ENCODE results near the gene DNTT.

Gene DNTT

DNA sequence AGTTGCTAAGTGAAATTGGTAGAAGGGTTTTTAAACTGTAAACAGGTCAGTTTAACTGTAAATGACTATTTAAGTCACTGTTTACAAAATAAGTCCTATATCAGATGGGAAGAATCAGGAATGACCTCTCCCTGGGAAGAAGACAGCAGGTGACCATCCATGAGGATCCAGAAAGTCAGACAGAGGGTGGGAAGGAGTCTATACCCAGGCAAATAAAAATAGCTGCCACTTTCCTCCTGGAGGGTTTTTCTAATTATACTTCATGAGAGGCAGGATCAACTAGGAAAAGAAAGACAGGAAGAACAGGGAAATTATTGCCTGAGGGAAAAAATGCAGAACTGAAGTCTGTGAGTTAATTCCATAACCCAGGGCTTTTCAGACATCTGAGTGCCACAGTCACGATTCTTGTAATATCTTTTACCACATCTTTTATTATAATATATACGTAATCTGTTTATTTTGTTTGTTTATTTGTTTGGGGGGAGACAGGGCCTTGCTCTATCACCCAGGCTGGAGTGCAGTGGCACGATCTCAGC, 7.0 kb downstream of the DNTT start:
- DNase-seq = no peak

DNA sequence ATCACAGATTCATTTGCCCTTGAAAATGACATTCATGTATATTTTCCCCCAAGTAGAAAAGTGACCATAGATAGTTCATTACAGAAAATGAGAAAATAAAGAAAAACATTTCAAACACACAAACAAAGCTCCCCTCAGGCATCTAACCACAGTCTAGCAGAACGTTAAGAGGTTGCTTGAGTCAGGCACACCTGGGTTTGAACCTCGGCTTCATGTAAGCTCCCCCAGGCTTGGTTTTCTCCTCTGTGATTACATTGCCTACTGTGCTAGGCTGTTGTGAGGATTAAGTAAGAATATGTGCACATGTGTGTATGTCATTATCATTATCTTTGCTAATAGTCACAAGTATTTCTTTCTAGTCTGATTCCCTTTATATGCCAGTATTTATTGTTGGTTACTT, 9.1 kb downstream of the DNTT start:
- DNase-seq = no peak

DNA sequence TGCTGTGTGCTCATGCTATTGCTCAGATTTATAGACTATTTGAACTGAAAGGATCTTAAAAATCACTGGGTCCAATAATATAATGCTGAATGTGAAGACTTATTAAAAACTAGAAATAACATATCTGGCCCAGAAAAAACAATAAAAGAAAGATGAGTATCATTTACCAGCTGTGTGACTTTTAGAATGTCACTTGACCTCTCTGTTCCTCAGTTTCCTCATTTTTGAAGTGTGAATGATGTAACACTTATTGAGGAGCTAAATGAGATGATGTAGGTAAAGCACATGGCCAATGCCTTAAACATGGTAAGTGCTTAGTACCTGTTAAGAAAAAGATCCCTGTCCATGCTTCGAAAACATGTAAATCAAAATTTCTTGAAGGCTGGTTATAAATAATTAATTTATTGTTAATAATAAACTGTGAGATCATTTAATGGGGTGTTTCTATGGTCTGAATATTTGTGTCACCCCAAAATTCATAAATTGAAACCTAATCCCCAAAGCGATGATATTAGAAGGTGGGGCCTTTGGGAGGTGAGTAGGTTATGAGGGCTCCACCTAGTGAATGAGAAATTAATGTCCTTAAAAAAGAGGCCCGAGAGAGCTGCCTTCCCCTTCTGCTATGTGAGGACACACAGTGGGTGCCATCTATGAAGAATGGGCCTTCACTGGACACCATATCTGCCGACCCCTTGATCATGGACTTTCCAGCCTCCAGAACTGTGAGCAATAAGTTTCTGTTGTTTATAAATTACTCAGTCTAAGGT, 13.0 kb downstream of the DNTT start:
- no peak for DNase-seq

DNA sequence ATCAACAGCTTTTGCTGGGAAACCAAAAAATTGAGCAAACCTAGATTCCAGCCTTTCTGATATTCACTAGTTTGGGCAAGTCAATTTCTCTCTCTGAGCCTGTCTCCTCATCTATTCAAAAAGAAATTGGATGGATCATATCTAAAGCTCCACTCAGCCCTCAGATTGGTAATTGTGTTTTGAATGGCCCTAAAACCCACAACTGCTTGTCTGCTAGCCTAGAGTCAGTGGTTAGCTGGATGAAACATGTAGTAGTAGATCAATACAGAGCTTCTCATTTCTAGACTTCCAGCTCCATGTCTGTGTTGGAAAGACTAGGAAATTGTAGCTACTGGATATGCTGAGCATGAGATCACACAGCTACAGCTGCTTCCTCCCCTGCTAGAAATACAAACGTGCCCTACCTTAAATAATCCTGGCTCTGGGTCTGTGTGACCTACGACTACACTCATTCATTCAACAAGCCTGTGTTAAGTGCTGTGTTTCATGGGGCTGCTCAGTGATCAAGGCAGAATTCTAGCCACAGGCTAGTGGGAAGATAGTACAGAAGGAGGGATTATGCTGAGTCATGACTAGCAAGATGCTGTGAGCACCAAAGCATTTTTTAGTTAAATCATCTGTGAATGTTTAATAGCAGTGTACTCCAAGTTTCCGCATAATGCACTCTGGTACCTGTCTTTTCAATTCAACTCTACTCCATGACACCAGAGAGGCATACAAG, 15.7 kb downstream of the DNTT start:
- no peak for DNase-seq

DNA sequence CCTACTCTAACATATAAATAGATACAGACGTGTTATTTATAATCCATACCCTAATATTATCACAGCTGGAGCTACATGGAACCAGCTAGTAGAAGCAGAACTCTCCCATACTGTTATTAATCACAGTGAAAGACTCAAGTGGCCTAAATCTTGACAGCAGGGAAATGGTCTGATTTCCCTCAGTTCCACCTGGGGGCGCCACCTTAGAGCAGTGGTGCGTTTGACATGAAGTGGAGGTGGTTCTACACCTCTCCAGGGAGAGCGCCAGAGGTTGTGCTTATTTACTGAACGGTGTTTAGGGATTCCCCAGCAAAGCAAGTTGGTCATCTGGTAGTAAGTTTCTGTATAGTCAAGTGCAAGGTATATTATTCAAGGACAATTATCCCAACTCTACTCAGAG, 17.6 kb downstream of the DNTT start:
- no peak for DNase-seq

DNA sequence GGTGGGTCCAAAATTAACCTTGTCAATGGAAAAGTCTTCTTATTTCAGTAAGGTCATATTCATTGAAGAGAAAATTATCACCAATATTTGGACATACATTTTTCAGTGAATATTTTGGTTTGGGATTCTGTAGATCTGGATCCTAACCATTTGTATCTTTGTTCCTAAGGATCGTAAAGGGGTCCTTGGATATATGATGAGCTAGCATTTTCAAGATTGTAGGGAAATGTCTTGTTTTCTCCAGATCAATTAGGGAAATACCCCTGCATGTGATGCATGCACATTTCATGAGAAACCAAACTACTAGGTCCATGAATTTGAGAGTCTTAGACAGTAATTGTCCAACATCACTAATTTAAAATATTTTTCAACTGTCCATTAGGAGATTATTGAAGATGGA, 18.0 kb downstream of the DNTT start:
- no peak for DNase-seq

DNA sequence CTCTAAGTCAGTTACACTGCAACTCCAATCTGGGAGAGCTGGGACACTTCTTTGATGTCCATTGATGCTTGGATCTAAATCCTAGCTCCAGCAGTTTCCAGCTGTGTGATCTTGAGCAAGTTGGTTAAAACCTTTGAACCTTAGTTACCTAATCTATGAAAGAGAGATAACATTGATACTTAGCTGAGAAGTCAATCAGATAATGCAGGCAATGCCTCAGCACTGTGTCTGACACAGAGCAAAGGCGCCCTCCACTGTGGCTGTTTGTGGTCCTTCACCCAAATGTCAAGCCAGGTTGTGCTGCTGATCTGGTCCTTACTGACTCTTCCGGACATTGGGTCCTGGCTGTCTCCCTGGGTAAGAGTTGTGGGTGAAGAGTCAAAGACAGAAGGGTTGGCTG, 20.2 kb downstream of the DNTT start:
- DNase-seq = no peak

DNA sequence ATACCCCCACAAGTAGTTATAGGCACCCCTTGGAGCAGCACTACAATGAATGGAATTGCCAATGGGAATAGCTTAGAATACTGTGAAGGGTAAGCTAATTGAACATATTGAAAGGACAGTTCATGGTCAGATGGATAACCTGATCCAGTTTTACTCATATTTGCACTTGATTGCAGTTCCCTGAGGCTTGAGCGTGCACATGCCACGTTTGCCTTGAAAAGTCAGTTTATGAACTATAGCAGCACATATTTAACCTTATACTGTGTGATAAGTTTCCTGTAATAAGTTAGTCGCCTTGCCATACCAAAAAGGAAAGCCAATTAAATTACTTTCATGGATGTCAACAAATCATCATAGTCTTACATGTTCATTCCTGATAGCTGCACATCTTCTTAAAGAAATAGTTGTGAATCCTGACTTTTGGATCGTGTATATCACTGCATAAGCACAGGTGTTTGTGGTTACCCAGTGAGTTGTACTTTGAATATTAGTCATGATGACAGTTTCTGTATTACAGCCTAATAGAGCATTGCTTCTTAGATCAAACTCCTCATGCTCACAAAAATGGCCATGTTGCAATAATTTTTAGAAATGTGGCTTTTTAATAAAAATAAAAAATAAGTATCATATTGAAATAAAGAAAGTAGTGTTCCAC, 21.6 kb downstream of the DNTT start:
- DNase-seq = no peak

DNA sequence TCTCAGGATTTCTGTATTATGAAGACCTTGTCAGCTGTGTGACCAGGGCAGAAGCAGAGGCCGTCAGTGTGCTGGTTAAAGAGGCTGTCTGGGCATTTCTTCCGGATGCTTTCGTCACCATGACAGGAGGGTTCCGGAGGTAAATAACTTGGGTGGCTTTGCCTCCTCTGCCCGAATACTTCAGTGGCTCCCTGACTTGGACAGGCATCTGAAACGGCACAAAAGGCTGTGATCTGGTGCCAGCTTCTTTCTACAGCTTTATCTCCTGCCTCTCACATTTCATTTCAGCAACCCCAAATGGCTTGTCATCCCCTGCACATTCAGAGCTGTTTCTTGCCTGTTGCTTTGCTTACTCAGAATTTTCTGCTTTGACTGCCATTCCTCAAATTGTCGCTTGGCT, 23.2 kb downstream of the DNTT start:
- DNase-seq = no peak

DNA sequence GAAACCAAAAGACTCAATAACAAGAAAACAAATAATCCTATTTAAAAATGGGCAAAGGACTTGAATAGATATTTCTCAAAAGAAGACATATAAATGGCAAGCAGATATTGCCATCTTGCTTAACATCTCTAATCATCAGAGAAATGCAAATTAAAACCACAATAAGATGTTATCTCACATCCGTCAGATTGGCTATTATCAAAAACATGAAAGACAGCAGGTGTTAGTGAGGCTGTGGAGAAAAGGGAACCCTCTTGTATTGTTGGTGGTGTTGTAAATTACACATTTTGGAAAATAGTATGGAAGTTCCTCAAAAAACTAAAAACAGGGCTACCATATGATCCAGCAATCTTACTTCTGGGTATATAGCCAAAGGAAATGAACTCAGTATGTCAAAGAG, 28.9 kb downstream of the DNTT start:
- DNase-seq = no peak

DNA sequence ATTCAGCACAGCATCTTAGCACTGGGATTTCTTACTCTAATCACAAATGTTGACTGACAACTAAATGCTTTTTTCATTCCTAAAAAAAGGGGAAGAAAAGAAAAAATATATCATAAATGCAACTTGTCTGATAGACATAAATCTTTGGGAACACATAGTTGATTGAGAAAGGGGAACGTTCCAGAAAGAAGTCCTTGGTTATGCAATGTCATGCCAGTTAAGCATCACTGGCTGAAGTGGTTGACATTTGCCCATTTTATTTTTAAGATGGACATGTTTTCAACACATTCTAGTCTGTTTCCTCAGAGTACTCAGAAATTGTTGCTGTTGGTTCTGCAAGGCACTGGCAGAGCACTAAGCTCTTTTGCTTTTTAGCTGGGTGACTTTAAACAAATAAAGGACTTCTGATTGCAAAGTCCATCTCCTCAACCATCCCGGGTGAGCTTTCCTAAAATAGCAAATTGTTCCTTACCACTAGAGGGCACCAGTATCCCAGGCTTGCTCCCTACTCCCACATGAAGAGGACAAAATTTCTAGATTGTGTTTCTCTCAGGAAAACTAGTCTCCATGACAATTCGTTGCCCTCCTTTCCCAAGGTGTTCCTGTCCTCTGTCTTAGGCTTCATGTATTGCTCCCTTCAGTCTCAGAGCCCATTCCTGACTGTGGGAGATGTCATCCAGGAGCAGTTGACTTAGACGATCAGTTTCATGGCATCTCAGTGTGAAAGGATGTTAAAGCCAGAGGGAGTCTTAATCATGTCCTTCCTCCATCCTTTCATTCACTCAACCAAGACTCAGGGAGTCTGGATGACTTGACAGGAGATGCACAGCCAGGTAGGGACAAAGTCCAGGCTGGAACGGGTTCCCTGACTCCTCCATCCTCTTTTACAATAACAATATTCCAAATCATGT, 30.6 kb downstream of the DNTT start:
- DNase-seq = no peak

DNA sequence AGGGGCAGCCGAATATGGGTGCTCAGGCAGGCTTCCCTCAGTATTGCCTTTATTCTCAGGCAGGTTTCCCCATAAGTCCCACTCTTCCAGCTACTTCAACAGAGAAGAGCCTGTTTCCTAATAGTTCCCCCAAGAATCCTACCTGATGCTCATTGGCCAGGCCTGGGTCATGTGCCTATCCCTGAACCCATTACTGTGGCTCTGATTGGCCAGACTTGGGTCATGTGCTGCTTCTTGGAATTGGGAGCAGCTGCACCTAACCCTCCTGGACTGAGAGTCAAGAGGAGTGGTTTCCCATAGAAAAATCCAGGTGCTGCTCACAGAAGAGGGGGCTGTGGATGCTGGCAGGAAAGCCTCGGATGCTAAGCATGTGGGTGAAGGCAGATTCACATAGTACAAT, 32.9 kb downstream of the DNTT start:
- no peak for DNase-seq

DNA sequence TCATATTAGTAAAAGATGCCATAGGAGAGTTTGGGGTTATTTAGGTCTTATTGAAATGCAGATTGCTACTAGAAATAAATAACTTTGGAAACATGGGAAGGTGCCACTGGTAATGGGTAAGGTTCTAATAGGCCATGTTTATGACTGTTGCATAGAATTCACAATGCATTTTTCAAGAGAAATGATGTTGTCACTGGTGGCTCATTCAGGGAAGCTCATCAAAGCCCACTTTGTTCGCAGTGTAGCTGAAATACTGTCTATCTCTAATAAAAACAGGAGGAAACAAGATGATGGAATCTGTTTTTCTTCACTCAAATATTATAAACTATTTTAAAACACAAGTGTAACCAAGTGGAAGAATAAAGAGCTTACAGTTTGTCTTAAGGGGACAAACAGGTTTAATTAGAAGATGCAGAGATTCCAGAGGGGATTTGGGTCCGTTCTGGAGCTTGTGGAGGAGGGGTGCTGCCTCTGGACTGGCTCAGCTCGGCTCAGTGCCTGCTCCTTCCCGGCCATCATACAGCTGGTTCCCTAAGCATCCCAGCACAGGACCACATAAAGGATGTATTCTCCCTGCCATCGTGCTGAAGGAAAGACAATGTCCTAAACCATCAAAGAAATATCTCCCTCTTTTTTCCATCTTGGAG, 34.2 kb downstream of the DNTT start:
- DNase-seq = no peak

DNA sequence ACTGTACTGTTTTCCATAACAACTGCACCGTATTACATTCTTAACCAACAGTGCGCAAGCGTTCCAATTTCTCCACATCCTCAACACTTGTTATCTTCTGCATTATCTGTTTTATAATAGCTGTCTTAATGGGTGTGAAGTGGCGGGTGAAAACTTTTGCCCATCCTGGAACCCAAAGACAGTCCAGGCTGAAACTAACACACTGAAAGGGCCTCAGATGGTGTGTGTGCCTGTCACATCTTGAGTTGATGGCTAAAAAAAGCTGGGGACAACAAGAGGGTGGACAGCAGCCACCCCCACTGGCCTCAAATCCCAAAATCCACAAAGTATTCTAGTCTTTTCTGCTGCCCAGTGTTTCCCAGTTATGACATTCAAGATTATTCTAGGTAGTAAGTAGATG, 35.1 kb downstream of the DNTT start:
- DNase-seq = no peak

DNA sequence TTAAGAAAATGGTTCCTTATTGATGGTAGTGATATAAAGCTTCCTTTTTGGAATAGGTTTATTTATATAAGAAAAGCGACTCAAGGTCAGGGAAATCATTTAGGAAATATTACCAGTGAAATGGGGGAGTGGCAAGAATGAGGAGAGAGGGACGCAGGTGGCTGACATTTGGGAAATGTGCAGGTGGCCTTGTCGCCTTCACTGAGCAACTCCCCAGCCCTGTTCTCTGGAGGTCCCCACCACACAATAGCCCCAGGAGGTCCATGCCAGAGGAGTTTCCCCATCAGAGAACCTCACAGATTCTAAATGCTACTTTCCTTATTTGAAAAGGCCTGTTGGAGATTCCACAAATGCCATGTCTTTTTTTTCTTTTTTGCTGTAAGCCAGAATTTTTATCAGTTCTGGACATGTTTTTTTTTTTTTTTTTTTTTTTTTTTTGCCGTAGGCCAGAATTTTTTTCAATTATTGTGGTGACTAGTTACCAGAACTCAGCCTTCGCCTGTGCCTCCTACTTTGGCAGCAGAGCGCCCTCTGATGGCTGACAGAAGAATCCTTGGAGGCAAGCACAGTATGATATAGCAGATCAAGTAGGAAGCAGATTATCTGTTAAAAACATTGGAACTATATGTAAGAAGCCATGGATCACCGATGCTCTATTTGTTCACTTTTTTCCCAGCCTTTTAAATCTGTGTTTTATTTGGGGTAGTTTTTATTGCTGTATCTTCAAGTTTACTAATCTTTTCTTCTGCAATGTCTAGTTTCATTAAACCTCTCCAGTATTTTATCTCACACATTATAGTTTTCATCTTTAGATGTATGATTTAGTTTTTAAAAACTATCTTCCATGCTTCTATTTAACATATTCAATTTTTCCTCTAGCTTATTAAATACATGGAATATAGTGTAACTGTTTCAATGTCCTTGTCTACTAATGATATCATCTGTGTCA, 36.0 kb downstream of the DNTT start:
- DNase-seq = peak; percentile 50

DNA sequence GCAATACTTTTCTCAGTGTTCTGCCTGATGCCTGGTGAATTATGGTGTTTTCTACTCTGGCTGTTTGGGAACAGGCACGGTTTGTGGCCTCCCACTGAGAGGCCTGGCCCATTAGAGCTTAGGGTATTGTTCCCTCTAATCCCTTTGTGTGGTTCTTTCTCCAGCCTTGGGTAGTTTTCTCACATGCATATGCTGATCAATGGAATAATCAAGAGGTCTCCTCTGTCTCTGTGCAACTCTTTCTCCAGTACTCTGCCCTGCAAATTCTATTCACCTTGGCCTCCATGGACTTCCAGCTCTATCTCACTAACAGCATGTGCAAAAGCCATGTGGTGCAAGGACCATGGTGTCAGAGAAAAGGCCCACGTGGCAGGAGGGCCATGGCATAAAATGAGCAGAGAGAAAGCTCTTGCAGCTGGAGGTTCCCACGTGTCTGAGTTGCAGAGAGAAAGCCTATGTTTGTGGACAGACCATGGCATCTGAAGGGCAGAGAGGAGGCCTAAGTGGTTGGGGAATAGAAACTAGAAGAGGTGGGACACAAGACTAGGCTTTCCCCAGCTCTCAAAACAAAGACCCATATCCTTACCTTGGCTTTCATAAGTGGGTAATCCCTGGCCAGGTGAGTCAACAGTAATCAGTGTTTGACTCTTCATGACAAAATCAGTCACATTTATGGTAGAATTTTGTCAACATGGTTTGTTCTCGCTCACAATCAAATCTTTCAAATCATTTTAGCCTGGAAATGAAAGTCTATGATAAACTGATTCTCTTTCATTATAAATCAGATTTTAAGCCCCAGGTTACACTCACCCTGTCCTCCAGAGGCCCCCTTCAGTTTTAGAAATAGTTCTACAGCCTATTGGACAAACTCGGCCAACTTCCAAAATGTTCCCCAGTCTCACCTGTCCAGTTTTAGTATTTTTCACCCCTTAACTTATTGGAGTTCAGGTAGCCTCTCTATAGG, 37.3 kb downstream of the DNTT start:
- DNase-seq = no peak

DNA sequence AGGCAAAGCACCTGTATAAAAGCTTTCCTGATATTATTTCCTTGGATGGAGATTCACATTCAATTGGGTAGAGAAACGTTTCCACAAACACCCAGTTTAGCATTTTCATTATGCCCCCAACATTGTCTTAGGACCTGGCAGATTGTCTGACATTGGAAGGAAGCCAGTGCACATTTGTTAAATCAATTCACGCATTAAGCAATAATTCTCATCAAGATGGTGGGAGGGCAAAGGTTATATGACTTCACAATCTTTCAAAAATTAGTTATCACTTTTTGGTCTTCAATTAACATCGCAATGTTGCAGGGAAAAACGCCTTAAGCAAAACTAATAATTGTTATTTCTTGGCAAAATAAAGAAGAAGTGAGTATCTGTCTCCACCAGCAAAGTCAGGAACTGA, 38.2 kb downstream of the DNTT start:
- no peak for DNase-seq

DNA sequence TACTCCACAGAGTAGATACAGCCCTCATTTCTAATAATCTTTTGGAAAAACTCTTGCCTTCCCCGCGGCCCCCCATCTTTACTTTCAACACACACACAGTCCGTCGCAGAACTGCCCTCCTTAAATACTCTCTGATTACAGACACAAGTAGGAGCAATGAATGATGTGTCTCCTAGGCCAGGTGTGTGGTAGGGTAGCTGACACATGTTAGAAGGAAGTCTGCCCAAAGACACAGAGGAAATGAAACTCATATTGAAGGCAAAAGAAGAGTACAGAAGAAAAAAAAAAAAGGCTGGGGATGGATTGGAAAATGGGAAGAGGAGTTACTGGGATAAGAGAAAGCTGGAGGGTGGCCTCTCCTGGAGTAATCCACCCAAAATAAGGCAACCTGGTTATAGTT, 39.9 kb downstream of the DNTT start:
- DNase-seq = no peak

DNA sequence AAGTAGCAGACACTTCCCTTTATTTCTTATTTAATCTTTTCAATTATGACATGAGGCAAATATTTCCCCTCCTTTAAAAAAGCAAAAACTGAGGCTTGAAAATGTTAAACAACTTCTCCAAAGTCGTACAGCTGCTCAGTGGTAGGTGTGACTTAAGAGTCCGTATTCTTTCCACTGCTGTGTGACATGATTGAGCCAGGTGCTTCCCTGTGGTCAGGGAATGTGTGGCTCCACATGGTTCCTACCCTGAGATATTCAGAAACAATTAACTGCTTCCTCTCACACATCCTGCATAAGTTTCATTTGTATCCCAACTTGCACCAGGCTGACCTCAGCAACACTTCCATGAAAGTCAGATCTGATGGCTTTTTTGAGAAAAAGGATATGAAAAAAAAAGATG, 41.0 kb downstream of the DNTT start:
- no peak for DNase-seq

DNA sequence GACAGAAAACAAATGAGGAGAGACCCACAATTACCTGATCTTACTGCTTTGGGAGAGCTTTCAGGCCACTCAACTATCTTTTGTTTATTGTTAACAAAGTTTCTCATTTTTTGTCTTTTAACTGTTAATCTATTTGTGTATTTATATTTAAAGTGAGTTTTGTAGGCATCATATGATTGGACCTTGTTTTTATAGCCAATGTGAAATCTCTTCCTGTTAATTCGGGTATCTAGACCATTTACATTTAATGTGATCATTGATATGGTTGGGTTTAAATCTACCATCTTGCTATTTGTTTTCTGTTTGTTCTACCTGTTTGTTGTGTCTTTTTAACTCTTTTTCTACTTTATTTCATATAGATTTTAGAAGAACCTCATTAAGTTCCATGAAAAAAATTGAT, 42.1 kb downstream of the DNTT start:
- DNase-seq = no peak

Measured in activated naive CD4-positive, alpha-beta T cell treated with Interleukin-2 at 50 U/mL for 16 hours (primary cell).